DMS 273 treated with DMSO at 0.1 percent for 48 hours (cell line): Measurements from ENCODE around the gene IFNL3.
"Not testable (repeated sequence)": the region's sequence is repeated elsewhere in the genome, so short reads cannot be mapped to it uniquely, and the experiment has no call there.

Experiments used
- DNase-seq: peaks from one replicate; lab custom pipeline; 2025; lab: John Stamatoyannopoulos, UW

The IFNL3 gene

DNA sequence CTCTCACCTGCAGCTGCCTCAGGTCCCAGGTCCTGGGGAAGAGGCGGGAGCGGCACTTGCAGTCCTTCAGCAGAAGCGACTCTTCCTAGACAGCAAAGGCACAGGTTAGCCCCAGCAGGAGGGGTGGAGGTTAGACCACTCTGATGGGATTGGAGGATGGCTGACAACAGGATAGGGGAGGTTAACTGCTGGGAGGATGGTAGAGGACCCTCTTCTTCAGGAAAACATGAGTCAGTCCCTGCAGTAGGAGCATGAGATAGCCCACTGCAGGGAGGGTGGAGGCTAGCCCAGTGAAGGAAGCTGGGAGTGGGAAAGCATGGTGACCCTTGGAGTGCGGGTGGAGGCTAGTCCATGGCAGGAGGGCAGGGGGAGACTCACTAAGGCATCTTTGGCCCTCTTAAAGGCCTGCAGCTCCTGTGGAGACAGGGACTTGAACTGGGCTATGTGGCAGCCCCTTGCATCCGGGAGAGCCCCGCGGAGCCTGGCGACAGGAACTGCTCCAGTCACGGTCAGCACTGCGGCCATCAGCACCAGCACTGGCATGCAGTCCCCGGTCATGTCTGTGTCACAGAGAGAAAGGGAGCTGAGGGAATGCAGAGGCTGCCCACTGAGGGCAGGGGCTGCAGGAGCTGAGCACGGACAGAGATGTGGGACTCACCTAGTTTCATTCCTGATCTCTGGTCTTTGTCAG lies at the start of gene IFNL3:
IFNL3 (minus strand) TSS at position 597 of the 691 bp plus-strand sequence; CDS start at position 558, 39 bp downstream.
- DNase-seq, result not testable (repeated sequence)

DNA sequence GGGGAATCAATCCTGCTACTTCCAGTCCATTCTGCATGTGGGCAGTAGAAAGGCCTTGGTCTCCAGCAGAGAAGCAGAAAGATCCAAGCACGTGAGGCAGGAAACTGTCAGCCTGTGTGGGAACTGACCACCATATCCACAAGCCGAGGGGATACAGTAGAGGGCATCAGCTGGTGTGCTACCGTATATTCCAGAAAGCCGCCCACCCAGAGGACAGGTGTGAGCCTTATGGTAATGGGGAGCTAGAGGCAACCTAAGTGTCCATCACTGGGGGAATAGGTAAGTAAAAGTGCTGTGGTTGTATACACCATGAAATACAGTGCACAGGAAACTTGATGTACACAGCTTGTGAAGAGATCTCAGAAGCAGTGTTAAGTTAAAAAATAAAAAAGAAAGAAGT lies 48.6 kb upstream of the IFNL3 start:
- DNase-seq, result no peak

DNA sequence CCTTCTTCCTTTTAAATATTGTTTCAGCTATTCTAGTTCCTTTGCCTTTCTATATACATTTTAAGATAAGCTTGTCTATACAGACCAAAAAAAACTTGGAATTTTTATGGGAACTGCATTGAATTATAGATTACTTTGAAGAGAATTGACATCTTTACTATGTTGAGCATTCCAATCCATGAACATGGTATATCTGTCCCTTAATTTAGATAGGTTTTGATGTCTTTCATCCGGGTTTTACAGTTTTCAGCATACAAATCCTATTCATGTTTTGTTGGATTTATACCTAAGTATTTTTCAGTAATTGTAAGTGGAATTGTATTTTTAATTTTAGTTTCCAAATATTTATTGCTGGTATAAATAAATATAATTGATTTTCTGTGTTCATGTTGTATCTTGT lies 39.2 kb upstream of the IFNL3 start:
- DNase-seq, result no peak

DNA sequence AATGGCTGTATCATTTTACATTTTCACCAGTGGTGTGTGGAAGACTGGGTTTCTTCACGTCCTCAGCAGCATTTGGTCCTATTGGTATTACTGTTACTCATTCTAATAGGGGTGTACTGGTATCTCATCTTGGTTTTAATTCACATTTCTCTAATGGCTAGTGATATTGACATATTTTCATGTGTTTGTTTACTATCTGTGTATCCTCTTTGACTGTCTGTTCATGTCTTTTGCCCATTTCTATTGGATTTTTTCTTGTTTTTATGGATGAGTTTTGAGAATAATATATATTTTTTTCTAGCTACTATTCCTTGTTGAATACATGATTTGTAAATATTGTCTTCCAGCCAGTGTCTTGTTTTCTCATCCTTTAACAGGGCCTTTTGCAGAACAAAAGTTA lies 37.2 kb upstream of the IFNL3 start:
- no peak for DNase-seq

DNA sequence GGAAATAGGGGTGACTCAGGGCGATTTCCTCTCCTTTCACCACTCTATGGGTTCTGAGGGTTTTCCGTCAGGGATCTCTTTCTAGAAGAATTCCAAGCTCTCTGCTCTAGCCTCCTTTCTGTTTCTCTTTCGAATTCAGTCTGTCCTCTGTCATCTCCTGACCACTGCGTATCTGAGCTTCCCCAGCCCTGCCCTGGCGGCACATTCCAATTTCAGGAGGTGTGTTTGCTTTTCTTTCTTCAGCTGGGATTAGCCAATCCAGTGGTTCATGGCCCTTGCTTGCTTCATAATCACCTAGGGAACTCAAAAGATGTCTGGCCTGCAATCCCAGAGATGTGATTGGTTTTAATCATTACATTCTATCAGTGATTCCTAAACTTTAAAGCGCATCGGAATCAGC lies 32.8 kb upstream of the IFNL3 start:
- DNase-seq, result no peak

DNA sequence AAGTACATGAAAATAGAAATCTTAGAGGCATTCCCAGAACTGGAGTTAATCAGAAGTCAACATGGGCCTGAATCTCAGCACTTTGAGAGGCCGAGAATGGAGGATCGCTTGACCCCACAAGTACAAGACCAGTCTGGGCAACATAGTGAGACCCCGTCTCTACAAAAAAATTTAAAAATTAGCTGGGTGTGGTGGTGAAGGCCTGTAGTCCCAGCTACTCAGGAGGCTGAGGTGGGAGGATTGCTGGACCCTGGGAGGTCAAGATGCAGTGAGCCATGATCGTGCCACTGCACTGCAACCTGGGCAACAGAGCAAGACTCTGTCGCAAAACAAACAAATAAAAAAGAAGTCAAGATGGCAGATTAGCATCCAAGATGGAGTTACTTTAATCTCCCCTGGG lies 31.9 kb upstream of the IFNL3 start:
- DNase-seq, result no peak

DNA sequence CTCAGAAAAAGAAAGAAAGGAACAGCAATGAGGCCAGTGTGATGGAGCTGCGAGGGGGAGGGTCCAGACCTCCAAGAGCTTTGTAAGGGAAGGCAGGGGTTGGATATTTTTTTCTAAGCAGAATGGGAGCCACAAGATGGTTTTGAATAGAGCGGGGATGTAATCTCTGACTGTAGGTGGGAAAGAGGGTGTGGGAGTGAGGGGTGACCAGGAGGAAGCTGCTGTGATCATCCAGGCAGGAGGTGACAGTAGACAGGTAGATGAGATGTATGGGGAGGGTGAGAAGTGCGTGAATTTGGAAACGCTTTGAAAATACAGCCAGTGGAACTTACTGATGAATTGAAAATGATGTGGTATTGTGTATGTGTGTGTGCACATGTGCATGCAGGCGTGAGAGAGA lies 30.8 kb upstream of the IFNL3 start:
- DNase-seq, result no peak

DNA sequence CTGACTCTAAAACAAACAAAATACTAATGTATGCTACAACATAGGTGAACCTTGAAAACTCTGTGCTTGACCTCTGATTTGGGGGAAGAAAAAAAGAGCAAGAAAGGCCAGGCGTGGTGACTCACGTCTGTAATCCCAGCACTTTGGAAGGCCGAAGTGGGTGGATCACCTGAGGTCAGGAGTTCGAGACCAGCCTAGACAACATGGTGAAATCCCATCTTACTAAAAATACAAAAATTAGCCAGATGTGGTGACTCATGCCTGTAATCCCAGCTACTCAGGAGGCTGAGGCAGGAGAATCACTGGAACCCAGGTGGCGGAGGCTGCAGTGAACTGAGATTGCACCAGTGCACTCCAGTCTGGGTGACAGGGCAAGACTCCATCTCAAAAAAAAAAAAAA lies 29.1 kb upstream of the IFNL3 start:
- not testable (repeated sequence) for DNase-seq

DNA sequence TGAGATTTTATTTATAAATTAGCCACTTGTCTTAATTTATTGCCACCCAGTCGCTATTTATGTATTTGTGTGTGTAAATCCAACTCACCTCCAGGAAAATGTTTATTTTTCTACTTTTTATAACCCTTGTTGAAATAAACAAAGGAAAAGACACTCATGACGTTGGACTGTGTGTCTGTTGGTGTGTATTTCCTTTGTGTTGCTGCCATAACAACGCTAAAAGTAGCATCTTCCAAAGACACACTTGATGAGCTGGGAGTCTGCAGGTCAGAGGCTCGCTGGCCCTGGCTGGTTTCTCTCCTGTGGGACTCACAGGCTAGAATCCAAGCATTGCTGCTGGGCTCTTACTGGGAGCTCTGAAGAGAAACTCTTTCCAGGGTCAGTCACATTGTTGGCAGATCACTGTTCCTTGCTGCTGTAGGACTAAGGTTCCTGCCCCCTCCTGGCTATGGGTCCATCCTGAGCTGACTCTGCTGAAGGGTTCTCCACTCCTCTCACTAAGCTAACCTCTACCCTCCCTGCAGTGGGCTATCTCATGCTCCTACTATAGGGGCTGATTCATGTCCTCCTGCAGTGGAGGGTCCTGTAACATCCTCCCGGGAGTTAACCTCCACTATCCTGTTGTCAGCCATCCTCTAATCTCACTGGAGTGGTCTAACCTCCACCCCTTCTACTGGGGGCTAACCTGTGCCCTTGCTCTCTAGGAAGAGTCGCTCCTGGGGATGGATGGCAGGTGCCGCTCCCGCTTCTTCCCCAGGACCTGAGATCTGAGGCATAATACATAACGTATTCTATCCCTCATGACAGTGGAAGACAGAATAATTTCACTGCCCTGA lies 25.4 kb upstream of the IFNL3 start:
- no peak for DNase-seq

DNA sequence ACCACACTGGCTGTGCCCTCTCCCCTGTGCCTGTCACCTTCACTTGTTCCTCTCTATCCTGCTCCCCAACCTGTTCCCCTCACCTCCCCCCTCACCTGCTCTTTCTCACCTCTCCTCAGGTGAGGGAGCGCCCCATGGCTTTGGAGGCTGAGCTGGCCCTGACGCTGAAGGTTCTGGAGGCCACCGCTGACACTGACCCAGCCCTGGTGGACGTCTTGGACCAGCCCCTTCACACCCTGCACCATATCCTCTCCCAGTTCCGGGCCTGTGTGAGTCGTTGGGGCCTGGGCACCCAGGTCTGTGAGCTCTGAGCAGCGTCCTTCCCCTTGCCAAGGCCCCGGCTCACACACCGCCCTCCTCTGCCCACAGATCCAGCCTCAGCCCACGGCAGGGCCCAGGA lies 24.6 kb upstream of the IFNL3 start:
- not testable (repeated sequence) for DNase-seq

DNA sequence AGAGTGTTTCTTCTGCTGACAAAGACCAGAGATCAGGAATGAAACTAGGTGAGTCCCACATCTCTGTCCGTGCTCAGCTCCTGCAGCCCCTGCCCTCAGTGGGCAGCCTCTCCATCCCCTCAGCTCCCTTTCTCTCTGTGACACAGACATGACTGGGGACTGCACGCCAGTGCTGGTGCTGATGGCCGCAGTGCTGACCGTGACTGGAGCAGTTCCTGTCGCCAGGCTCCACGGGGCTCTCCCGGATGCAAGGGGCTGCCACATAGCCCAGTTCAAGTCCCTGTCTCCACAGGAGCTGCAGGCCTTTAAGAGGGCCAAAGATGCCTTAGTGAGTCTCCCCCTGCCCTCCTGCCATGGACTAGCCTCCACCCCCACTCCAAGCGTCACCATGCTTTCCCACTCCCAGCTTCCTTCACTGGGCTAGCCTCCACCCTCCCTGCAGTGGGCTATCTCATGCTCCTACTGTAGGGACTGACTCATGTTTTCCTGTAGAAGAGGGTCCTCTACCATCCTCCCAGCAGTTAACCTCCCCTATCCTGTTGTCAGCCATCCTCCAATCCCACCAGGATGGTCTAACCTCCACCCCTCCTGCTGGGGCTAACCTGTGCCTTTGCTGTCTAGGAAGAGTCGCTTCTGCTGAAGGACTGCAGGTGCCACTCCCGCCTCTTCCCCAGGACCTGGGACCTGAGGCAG lies 23.9 kb upstream of the IFNL3 start:
- not testable (repeated sequence) for DNase-seq

DNA sequence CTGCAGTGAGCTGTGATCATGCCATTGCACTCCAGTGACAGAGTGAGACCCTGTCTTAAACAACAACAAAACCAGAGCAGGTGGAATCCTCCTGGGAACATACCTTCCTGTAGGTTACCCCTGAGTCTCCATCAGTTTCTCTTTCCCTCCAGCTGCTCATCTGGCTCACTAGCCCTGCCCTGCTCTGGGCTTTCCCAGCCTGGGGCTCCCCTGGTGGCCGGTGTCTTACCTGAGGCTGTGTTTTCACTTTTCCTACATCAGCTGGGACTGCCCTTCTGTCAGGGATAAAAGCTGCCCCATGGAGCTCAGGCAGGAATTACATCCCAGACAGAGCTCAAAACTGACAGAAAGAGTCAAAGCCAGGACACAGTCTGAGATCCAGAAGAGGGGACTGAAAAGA lies 23.3 kb upstream of the IFNL3 start, which contains the start of gene IFNL2:
IFNL2 (plus strand) TSS at position 312 of the 400 bp plus-strand sequence. CDS start 173 bp downstream, outside the sequence.
- not testable (repeated sequence) for DNase-seq

DNA sequence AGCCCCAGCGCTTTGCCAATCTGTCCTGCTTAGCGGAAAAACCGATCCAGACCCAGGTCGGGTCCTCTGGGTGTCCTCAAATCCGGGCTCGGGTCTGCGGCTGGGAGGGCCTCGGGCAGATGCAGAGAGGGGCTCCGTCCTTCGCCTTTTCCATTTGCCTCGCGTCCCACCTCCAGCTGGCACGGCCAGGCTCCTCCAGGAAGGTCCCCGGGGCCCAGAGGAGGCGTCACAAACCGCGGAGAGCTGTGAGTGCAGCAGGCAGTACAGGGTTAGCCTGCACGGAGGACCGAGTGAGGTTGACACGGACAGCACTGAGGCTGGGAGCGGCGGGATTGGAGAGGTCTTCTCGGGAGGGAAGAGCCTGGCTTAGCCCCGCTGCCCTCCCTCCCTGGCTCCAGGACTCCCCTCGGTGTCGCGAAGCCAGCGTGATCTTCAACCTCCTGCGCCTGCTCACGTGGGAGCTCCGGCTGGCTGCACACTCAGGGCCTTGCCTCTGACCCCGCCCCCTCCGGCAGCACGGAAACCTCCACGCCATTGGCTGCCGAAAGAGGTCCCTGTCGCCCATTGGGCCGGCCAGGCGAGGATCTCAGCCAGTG lies 20.6 kb upstream of the IFNL3 start:
- DNase-seq, result no peak

DNA sequence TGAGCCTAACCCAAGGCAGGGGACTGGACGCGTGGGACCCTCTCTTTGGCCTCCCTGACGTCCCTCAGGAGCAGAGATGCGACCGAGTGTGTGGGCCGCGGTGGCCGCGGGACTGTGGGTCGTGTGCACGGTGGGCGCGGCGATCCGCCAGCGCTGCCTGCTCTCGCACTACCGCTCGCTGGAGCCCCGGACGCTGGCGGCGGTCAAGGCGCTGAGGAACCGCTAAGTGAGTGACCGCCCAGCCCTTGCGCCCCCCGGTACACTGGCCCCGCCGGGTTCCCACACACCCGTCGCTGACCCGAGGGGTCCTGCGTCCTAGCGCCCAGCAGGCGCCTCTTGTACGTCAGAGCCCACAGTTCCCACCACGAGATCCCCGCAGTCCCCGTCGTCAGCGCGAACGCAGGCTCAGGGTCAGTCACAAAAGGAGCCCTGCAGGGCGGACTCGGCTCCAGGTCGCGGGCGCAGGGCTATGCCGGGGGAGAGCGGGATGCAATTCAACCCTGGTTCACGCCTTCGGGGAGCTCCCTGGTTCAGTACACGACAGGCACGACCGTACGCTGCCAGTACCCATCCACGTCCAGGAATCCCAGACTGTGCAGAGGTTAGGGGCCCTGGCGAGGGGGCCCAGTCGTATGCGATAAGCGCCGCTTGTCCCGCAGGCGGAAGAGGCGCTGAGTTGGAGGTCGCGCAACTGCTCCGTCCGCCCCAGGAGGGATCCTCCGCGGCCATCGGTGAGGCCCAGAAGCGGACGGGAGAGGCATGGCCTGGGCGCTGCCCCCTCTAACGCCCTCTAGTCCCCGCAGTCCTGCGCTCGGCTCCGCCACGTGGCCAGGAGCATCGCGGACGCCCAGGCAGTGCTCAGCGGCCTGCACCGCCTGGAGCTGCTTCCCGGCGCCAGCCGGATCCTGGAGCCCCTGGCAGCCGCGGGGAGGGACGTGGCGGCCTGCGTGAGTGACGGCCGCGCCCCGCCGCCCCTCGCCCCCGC lies 19.8 kb upstream of the IFNL3 start:
- no peak for DNase-seq

DNA sequence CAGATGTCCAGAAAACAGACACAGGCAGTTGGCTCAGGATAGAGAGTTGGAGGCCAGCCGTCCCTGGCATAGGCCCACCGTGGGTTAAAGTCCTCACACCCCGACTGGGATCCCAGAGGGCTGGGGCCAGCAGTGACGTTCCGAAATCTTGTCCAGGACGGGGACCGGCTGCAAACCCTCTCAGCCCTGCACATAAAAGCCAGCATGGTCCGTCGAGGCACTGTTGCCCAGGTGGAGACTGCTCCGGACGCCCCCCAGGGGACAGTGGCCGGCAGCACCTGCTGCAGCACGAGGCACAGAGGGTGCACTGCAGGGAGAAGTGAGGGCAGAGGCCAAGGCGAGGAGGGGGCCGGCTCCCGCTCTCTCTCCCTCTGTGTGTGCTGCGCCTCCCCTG lies 19.1 kb upstream of the IFNL3 start:
- no peak for DNase-seq

DNA sequence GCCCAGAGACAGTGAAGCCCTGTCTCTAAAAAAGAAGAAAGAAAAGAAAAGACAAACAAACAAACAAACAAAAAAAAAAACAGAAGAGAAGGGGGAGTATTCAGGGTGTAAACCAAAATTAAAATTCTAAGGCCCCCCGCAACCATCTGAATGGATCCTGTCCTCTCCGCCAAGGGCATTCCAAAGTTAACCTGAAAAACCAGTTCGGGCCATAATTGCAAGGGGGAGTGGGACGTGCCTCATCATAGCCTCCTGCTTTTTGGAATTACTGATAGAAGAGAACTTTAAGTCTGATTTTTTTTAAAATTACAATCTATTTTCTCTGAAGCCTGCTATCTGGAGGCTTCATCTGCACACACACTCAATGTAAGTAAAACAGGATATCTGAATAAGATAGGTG lies 17.7 kb upstream of the IFNL3 start:
- no peak for DNase-seq

DNA sequence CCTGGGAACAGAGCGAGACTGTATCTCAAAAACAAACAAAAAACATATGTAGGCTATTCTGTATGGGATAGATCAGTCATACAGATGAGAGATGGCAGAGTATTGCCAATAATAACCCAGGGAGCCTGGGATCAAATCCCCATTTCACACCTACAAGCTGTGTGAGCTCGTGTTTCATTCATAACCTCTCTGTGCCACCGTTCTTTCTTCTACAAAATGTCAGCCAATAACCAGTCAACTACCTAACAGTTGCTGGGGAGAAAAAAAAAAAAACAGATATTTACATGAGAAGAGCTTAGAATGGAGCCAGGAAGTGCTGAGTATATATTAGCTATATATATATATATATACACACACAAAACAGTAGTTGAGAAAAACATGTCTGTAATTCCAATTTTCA lies 16.9 kb upstream of the IFNL3 start:
- DNase-seq, result no peak

DNA sequence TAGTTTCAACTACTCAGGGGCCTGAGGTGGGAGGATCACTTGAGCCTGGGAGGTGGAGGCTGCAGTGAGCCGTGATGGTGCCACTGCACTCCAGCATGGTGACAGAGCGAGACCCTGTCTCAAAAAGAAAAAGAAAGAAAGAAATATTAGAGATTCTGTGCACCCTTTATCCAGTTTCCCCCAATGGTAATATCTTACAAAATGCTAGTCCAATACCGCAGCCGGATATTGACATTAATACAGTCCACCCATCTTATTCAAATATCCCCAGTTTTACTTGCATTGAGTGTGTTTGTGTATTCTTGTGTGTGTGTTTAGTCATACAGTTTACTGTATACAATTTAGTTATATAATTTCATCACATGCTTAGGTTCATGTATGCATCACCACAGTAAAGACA lies 12.4 kb upstream of the IFNL3 start:
- DNase-seq, result no peak

DNA sequence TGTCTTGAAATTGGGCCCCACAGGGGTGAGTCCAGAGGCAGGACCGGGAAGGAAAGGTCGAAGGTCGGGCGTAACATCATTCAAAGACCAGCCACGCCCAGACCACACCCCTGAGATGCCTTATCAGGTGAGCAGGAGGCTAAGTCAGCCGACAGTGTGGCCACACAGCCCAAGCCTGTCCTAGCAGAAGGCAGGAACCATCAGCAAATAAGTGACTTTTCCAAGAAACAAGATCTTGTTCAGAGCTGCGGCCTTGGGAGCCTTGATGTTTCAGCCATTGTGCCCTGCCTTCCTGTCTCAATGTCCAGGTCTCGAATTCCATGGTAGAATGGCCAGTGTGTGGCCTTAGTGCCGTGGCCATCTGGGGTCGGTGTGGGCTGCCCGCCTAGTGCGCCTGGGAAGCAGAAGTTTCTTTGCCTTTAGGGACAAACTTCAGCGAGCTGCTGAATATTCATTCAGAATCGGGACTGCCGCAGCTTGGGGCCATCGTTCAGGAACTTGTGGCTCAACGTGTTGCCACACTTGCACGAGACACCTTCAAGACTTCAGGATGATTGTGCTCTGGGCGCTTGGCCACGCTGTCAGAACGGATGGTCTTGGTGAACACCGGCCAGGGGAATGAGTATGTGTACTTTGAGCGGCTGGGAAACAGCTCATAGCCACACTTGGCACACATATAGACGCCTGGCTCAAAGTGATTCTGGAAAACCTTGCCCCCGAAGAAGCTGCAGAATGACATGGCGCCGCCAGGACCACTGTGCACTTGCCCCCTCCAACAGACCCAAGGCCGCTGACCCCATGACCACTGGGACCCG lies 9.9 kb upstream of the IFNL3 start:
- no peak for DNase-seq
